ENCODE data around the gene TMEM61. TPM values are rescaled to one million over a fixed set of nuclear protein-coding genes. Genes with fewer than 3 reads are reported as not detected.
"Not testable (repeated sequence)": the region's sequence is repeated elsewhere in the genome, so short reads cannot be mapped to it uniquely, and the experiment has no call there.

TMEM61 gene
- polyA plus RNA-seq (2011; rRNA removed), result not detected in 2 replicates
- not detected in 2 replicates for polyA minus RNA-seq (2011; rRNA and poly(A)+ RNA removed)

GRCh38 chr1:54980528-54981241 is at the start of gene TMEM61:
TSS of gene TMEM61 (plus strand) at chr1:54980628. CDS start at chr1:54981066, 438 bp downstream.
- CTCF ChIA-PET, result no interaction called here
- POLR2A ChIA-PET, result no interaction called here
- Histone ChIP-seq H3K4me3 (ENCODE audit: low read depth, low read length) (peak within 1 kb of the TSS; percentile 36), H3K27me3 (ENCODE audit: control insufficient read depth, insufficient read depth, low read length) (peaks cover 26% of the 10 kb centered on the region), H3K36me3 (ENCODE audit: control insufficient read depth, insufficient read depth, low read length) (no peaks in the 10 kb centered on the region)
- no peak for TF ChIP-seq CTCF (IDR thresholded peaks at IDR 0.05; ENCODE audit: insufficient read depth, low read depth, low read length)
- no peak for DNase-seq (ENCODE audit: low read depth)

- DNase-seq (ENCODE audit: low read depth), result no peak
- CTCF ChIA-PET, result interaction anchor here (0.6 to 1.4 kb wide), 3 partner anchors 13 to 14 kb away, joined by 3 to 5 read pairs (median 4); no protein-coding TSS in a partner anchor
- TF ChIP-seq CTCF (IDR thresholded peaks at IDR 0.05; ENCODE audit: insufficient read depth, low read depth, low read length), result no peak
- H3K36me3 ChIP-seq (ENCODE audit: control insufficient read depth, insufficient read depth, low read length), result no peaks in the 10 kb centered on the region
- no peaks in the 10 kb centered on the region for H3K27me3 ChIP-seq (ENCODE audit: control insufficient read depth, insufficient read depth, low read length)
- no peak overlapping the region for H3K4me3 ChIP-seq (ENCODE audit: low read depth, low read length)
- POLR2A ChIA-PET, result no interaction called here
Observed at GRCh38 chr1:54931275-54931840, 49.1 kb upstream of the TMEM61 start.

- not testable (repeated sequence) for DNase-seq (ENCODE audit: low read depth); H3K36me3 ChIP-seq (ENCODE audit: control insufficient read depth, insufficient read depth, low read length); H3K4me3 ChIP-seq (ENCODE audit: low read depth, low read length); H3K27me3 ChIP-seq (ENCODE audit: control insufficient read depth, insufficient read depth, low read length)
- POLR2A ChIA-PET, result interaction anchor here (0.6 kb wide), 1 partner anchor 11 kb away, joined by 5 read pairs; no protein-coding TSS in a partner anchor
- CTCF ChIA-PET, result interaction anchor here (2.2 kb wide), 1 partner anchor 11 kb away, joined by 14 read pairs; no protein-coding TSS in a partner anchor
Observed at GRCh38 chr1:54934081-54934480, 46.3 kb upstream of the TMEM61 start.

GRCh38 chr1:54934869-54935268 is 45.6 kb upstream of the TMEM61 start:
- Histone ChIP-seq H3K4me3 (ENCODE audit: low read depth, low read length) (no peak overlapping the region), H3K36me3 (ENCODE audit: control insufficient read depth, insufficient read depth, low read length) (no peaks in the 10 kb centered on the region), H3K27me3 (ENCODE audit: control insufficient read depth, insufficient read depth, low read length) (no peaks in the 10 kb centered on the region)
- POLR2A ChIA-PET, result interaction anchor here (0.6 kb wide), 2 partner anchors 10 kb away, joined by 5 to 10 read pairs; no protein-coding TSS in a partner anchor
- DNase-seq (ENCODE audit: low read depth), result peak; percentile 98
- CTCF ChIA-PET, result interaction anchor here (0.6 to 2.2 kb wide), 3 partner anchors 10 to 122 kb away, joined by 3 to 14 read pairs (median 3); no protein-coding TSS in a partner anchor
- TF ChIP-seq CTCF (IDR thresholded peaks at IDR 0.05; ENCODE audit: insufficient read depth, low read depth, low read length), result no peak

- DNase-seq (ENCODE audit: low read depth), result no peak
- H3K36me3 ChIP-seq (ENCODE audit: control insufficient read depth, insufficient read depth, low read length), result no peaks in the 10 kb centered on the region
- ChIA-PET CTCF (interaction anchor here (1.8 kb wide), 1 partner anchor 8 kb away, joined by 5 read pairs; no protein-coding TSS in a partner anchor), POLR2A (no interaction called here)
- no peak overlapping the region for H3K4me3 ChIP-seq (ENCODE audit: low read depth, low read length)
- H3K27me3 ChIP-seq (ENCODE audit: control insufficient read depth, insufficient read depth, low read length), result no peaks in the 10 kb centered on the region
- no peak for TF ChIP-seq CTCF (IDR thresholded peaks at IDR 0.05; ENCODE audit: insufficient read depth, low read depth, low read length)
Observed at GRCh38 chr1:54936791-54937190, 43.6 kb upstream of the TMEM61 start.
